Osteocyte (in vitro differentiated cells): Measurements from ENCODE around the gene LTN1. TPM values are rescaled to one million over a fixed set of nuclear protein-coding genes. Genes with fewer than 3 reads are reported as not detected.

Experiments used
- DNase-seq: peaks from one replicate; pipeline ENCODE4 v3.0.0; 2021; ENCODE audit warnings: mixed read lengths; ENCODE audit not compliant: unreplicated experiment; ENCODE audit errors: extremely low spot score
- H3K27ac Mint-ChIP-seq: one replicate; pipeline ENCODE4 v1.8.0; 2021; ENCODE audit warnings: mild to moderate bottlenecking, mixed read lengths; ENCODE audit not compliant: unreplicated experiment
- H3K27me3 Mint-ChIP-seq: one replicate; pipeline ENCODE4 v1.8.0; 2021; ENCODE audit warnings: mixed read lengths; ENCODE audit not compliant: unreplicated experiment
- H3K36me3 Mint-ChIP-seq: one replicate; pipeline ENCODE4 v1.8.0; 2021; ENCODE audit warnings: mixed read lengths; ENCODE audit not compliant: unreplicated experiment
- H3K4me1 Mint-ChIP-seq: one replicate; pipeline ENCODE4 v1.8.0; 2021; ENCODE audit warnings: mixed read lengths; ENCODE audit not compliant: unreplicated experiment
- H3K4me3 Mint-ChIP-seq: one replicate; pipeline ENCODE4 v1.8.0; 2021; ENCODE audit warnings: mild to moderate bottlenecking, moderate library complexity, mixed read lengths; ENCODE audit not compliant: unreplicated experiment
- H3K9me3 Mint-ChIP-seq: one replicate; pipeline ENCODE4 v1.8.0; 2021; ENCODE audit warnings: mixed read lengths; ENCODE audit not compliant: unreplicated experiment
- long read RNA-seq: library from polyadenylated mRNA; unstranded; transcript quantifications from one replicate; pipeline ENCODE4 v2.0.0, GENCODE V29; 2021
- total RNA-seq: library from RNA; stranded (reverse); gene quantifications from 2 replicates; pipeline ENCODE4 v1.2.1, GENCODE V29; 2021
- TF ChIP-seq, protein P1 (sequence below): fragments of 200-600 bp; sonication (generic); IDR thresholded peaks from 2 replicates; pipeline ENCODE4 v1.5.0; 2021; ENCODE audit warnings: antibody characterized with exemption, mild to moderate bottlenecking, moderate library complexity

LTN1 gene, protein sequence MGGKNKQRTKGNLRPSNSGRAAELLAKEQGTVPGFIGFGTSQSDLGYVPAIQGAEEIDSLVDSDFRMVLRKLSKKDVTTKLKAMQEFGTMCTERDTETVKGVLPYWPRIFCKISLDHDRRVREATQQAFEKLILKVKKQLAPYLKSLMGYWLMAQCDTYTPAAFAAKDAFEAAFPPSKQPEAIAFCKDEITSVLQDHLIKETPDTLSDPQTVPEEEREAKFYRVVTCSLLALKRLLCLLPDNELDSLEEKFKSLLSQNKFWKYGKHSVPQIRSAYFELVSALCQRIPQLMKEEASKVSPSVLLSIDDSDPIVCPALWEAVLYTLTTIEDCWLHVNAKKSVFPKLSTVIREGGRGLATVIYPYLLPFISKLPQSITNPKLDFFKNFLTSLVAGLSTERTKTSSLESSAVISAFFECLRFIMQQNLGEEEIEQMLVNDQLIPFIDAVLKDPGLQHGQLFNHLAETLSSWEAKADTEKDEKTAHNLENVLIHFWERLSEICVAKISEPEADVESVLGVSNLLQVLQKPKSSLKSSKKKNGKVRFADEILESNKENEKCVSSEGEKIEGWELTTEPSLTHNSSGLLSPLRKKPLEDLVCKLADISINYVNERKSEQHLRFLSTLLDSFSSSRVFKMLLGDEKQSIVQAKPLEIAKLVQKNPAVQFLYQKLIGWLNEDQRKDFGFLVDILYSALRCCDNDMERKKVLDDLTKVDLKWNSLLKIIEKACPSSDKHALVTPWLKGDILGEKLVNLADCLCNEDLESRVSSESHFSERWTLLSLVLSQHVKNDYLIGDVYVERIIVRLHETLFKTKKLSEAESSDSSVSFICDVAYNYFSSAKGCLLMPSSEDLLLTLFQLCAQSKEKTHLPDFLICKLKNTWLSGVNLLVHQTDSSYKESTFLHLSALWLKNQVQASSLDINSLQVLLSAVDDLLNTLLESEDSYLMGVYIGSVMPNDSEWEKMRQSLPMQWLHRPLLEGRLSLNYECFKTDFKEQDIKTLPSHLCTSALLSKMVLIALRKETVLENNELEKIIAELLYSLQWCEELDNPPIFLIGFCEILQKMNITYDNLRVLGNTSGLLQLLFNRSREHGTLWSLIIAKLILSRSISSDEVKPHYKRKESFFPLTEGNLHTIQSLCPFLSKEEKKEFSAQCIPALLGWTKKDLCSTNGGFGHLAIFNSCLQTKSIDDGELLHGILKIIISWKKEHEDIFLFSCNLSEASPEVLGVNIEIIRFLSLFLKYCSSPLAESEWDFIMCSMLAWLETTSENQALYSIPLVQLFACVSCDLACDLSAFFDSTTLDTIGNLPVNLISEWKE (N-terminal part only)
- 25.6 and 26.2 TPM in 2 replicates for total RNA-seq
- long read RNA-seq, partial matches to known transcripts: 207 of 220 reads
- long read RNA-seq, other reads (novel, unspliced or antisense): 13 of 220 reads

DNA sequence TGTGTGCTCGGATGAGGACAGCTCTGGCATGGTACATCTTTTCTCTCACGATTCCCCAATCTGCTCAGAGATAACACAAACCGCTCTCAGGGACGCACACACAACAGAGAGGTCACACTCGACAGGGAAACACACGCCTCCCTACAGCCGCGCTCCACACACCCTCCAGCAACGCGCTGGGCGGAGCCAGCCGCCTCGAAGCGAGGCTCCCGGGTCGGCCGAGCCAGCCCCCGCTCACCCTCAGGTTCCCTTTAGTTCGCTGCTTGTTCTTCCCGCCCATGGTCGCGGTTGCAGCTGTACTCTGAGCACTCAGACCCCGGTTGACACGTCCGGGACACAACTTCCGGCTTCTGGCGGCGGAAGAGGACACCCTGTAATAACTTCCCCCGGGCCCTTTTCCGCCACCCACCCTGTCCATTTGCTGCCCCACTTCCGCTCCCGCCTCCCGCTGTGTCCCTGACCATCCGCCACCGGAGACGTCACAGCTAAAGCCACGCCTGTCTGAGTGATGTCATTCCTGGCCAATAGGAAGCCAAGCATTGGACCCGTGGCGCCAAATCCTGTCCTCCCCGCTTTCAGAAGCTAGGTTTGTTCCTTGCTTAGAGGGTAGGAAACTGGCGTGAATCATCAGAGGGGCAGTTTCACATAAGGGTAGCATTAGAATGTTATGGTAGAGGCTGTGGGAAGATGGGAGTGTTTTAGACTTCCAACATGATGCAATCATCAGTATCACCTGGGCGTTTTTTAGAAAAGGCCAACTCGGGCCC, at the start of gene LTN1:
LTN1 (minus strand) TSS at position 352 of the 767 bp plus-strand sequence; CDS start at position 280, 72 bp downstream.
- no peaks in the 10 kb centered on the region for H3K27me3 Mint-ChIP-seq
- H3K36me3 Mint-ChIP-seq: no peaks in the 10 kb centered on the region
- peak; percentile 99 for DNase-seq
- H3K4me3 Mint-ChIP-seq: peak within 1 kb of the TSS; percentile 99
- TF ChIP-seq, protein P1, sequence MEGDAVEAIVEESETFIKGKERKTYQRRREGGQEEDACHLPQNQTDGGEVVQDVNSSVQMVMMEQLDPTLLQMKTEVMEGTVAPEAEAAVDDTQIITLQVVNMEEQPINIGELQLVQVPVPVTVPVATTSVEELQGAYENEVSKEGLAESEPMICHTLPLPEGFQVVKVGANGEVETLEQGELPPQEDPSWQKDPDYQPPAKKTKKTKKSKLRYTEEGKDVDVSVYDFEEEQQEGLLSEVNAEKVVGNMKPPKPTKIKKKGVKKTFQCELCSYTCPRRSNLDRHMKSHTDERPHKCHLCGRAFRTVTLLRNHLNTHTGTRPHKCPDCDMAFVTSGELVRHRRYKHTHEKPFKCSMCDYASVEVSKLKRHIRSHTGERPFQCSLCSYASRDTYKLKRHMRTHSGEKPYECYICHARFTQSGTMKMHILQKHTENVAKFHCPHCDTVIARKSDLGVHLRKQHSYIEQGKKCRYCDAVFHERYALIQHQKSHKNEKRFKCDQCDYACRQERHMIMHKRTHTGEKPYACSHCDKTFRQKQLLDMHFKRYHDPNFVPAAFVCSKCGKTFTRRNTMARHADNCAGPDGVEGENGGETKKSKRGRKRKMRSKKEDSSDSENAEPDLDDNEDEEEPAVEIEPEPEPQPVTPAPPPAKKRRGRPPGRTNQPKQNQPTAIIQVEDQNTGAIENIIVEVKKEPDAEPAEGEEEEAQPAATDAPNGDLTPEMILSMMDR: no peak
- peak within 1 kb of the TSS; percentile 98 for H3K27ac Mint-ChIP-seq
- H3K4me1 Mint-ChIP-seq: peaks cover 26% of the 10 kb centered on the region
- H3K9me3 Mint-ChIP-seq: no peaks in the 10 kb centered on the region

DNA sequence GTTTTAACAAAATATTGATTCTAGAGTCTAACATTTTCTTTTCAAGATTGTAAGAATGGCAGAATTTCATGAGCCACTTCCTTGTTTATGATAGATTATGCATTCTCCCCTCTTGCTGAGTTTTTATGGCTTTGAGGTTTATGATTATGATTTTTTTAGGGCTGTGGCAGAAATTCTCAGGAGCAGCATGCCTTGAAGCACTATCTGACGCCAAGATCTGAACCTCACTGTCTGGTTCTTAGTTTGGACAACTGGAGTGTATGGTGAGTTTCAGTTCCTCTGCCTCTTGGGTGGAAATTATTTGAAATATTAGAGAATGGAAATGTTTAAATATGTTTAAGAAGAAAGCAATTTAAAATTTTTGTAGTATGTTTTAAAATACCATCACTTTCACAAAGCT, 42.0 kb upstream of the LTN1 start:
- TF ChIP-seq, protein P1: no peak
- Mint-ChIP-seq H3K27ac (no peak overlapping the region), H3K36me3 (peaks cover 48% of the 10 kb centered on the region), H3K4me1 (no peaks in the 10 kb centered on the region), H3K9me3 (no peaks in the 10 kb centered on the region), H3K4me3 (no peak overlapping the region), H3K27me3 (no peaks in the 10 kb centered on the region)
- no peak for DNase-seq

DNA sequence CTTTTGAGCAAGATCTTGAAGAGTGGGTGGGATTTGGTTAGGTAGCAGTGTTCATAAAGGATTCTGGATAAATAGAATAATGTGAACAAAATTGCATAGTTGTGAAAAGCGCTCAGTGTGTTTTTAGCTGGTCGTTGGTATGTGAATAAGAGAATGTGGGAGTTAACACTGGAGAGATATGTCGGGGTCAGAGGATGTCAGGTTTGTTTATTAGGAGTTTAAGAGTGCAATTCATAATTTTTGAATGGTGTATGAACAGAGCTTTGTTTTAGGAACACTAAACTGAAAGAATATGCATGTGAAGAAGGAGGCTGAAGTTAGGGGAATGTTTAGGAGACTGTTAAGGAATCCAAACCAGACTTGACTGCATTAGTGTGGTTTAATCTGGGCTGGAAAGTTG, 41.2 kb upstream of the LTN1 start:
- Mint-ChIP-seq H3K4me3 (no peak overlapping the region), H3K36me3 (peaks cover 43% of the 10 kb centered on the region), H3K4me1 (no peaks in the 10 kb centered on the region), H3K9me3 (no peaks in the 10 kb centered on the region), H3K27me3 (no peaks in the 10 kb centered on the region), H3K27ac (no peak overlapping the region)
- TF ChIP-seq, protein P1: no peak
- DNase-seq: no peak

DNA sequence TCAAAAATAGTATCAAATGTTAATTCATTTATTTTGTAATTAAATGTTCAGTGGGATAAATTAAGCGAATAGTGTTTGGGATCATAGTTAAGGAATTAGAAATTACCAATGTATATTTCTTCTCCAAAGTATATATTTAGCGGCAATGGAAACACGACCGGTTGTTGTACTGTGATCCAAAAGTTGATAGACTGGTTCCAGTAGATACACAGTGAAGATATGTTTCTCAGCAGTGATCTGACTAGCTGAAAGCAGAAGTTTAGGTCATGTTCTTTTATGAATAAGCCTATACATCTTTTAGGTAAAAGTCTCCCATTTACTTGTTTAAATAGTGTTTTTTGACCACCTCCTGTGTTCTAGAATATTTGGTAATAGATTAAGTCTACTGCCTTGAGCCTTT, 40.6 kb upstream of the LTN1 start:
- no peaks in the 10 kb centered on the region for H3K4me1 Mint-ChIP-seq
- peaks cover 43% of the 10 kb centered on the region for H3K36me3 Mint-ChIP-seq
- H3K9me3 Mint-ChIP-seq: no peaks in the 10 kb centered on the region
- H3K27ac Mint-ChIP-seq: no peak overlapping the region
- H3K27me3 Mint-ChIP-seq: no peaks in the 10 kb centered on the region
- H3K4me3 Mint-ChIP-seq: no peak overlapping the region
- DNase-seq: no peak
- TF ChIP-seq, protein P1: no peak
